NOMO-1 (cell line): ENCODE data around the gene LIMK2.

Experiments
- DNase-seq, 2 experiments: peaks; one replicate each; lab custom pipeline; 2025; ENCODE audit not compliant: unreplicated experiment in 2 of 2; lab: John Stamatoyannopoulos, UW

The LIMK2 gene

GRCh38 chr22:31327806-31328543 lies 115.9 kb downstream of the LIMK2 start:
- DNase-seq, result no peak

- no peak for DNase-seq
These were observed 116.5 kb downstream of the LIMK2 start for GRCh38 chr22:31328544-31328960.

GRCh38 chr22:31329029-31329428 lies 116.9 kb downstream of the LIMK2 start:
- no peak for DNase-seq
